ENCODE data around the gene VPS52.

DNA sequence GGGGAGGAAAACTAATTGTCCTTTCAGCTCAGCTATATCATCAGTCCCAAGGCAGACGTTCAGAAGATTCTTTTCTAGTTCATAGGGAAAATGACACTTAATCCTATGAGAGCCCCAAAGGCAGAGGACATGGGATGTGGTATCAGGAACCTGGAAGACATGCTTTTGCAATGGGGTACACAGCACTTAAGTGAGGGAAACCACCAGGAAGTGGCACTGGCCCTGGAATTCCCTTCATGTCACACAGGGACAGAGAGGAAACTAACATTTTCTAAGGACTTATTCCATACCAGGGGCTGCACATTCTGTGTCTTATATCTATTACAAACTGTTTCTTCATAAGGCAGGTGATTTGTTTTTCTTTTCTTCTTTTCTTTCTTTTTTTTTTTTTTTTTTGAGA, 28.2 kb downstream of the VPS52 start:
- TF ChIP-seq, protein P1, sequence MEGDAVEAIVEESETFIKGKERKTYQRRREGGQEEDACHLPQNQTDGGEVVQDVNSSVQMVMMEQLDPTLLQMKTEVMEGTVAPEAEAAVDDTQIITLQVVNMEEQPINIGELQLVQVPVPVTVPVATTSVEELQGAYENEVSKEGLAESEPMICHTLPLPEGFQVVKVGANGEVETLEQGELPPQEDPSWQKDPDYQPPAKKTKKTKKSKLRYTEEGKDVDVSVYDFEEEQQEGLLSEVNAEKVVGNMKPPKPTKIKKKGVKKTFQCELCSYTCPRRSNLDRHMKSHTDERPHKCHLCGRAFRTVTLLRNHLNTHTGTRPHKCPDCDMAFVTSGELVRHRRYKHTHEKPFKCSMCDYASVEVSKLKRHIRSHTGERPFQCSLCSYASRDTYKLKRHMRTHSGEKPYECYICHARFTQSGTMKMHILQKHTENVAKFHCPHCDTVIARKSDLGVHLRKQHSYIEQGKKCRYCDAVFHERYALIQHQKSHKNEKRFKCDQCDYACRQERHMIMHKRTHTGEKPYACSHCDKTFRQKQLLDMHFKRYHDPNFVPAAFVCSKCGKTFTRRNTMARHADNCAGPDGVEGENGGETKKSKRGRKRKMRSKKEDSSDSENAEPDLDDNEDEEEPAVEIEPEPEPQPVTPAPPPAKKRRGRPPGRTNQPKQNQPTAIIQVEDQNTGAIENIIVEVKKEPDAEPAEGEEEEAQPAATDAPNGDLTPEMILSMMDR (IDR thresholded peaks at IDR 0.05), result no peak
- TF ChIP-seq EZH2 (IDR thresholded peaks at IDR 0.05), result no peak
- TF ChIP-seq EZH2phosphoT487 (IDR thresholded peaks at IDR 0.05), result no peak
